Measurements from ENCODE around the gene PDIA4.

DNA sequence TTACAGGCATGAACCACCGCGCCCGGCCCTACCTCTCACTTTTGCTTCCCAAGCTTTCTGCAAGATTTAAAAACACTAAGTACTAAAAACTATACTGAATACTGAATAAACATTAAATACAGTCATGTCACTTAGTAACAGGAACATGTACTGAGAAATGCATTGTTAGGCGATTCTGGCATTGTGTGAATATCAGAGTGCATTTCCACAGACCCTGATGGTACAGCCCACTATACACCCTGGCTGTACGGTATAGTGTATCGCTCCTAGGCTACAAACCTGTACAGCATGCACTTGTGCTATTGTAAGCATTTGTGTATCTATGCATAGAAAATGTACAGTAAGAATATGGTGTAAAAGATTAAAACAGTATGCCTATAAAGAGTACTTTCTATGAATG, 29.1 kb downstream of the PDIA4 start:
- TF ChIP-seq, protein P1, sequence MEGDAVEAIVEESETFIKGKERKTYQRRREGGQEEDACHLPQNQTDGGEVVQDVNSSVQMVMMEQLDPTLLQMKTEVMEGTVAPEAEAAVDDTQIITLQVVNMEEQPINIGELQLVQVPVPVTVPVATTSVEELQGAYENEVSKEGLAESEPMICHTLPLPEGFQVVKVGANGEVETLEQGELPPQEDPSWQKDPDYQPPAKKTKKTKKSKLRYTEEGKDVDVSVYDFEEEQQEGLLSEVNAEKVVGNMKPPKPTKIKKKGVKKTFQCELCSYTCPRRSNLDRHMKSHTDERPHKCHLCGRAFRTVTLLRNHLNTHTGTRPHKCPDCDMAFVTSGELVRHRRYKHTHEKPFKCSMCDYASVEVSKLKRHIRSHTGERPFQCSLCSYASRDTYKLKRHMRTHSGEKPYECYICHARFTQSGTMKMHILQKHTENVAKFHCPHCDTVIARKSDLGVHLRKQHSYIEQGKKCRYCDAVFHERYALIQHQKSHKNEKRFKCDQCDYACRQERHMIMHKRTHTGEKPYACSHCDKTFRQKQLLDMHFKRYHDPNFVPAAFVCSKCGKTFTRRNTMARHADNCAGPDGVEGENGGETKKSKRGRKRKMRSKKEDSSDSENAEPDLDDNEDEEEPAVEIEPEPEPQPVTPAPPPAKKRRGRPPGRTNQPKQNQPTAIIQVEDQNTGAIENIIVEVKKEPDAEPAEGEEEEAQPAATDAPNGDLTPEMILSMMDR (IDR thresholded peaks at IDR 0.05): no peak
- TF ChIP-seq POLR2A (IDR thresholded peaks at IDR 0.05): no peak

Measured in uterus (tissue), 2 donors.